ENCODE measurements around the gene TEX54. TPM values are rescaled to one million over a fixed set of nuclear protein-coding genes. Genes with fewer than 3 reads are reported as not detected.

The TEX54 gene
- total and polyA plus RNA-seq, 2 of the 13 experiments (the other 11 are each of a cell fraction or from before 2014, with no cell fraction given): not detected

DNA sequence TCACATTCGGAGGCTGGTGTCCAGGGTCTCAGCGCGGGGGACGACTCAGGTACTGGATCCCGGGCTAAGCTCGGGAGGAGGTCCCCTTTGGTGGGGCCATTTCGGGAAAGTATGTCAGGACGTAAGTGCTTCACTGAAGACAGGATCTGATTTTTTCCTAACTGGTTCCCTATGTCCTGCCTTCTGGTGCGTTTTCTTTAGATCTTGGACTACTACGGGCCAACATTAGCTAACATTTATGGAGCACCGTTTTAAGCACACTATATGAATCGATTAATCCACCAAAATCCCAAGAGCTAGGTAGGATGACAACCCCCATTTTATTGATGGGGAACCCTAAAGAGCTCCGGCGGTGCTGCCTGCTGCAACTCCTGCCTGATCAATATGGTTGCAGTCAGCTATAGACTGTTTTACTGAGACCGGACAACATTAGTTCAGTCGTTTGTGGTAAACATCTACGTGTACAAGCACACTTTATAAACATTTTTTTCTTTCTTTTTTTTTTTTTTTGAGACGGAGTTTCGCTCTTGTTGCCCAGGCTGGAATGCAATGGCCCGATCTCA is 23.8 kb upstream of the TEX54 start (continued):
- TF ChIP-seq, protein P1, sequence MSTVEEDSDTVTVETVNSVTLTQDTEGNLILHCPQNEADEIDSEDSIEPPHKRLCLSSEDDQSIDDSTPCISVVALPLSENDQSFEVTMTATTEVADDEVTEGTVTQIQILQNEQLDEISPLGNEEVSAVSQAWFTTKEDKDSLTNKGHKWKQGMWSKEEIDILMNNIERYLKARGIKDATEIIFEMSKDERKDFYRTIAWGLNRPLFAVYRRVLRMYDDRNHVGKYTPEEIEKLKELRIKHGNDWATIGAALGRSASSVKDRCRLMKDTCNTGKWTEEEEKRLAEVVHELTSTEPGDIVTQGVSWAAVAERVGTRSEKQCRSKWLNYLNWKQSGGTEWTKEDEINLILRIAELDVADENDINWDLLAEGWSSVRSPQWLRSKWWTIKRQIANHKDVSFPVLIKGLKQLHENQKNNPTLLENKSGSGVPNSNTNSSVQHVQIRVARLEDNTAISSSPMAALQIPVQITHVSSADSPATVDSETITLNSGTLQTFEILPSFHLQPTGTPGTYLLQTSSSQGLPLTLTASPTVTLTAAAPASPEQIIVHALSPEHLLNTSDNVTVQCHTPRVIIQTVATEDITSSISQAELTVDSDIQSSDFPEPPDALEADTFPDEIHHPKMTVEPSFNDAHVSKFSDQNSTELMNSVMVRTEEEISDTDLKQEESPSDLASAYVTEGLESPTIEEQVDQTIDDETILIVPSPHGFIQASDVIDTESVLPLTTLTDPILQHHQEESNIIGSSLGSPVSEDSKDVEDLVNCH (CRISPR knock-in tag; IDR thresholded peaks at IDR 0.05): no peak
- 0 out of 2 replicates have a peak, but pooled peaks have one; percentile 19 for TF ChIP-seq ZNF317 (CRISPR knock-in tag; IDR thresholded peaks at IDR 0.05)
- no peak for TF ChIP-seq PAF1 (CRISPR knock-in tag; IDR thresholded peaks at IDR 0.05)
- no peak for TF ChIP-seq ZNF713 (CRISPR knock-in tag; IDR thresholded peaks at IDR 0.05)
- no peak; the same call in 1 of the 2 replicates for TF ChIP-seq ZNF746 (CRISPR knock-in tag; IDR thresholded peaks at IDR 0.05)
- no peak for TF ChIP-seq ZFP82 (CRISPR knock-in tag; IDR thresholded peaks at IDR 0.05; ENCODE audit: borderline replicate concordance)
- TF ChIP-seq ZNF761 (CRISPR knock-in tag; conservative IDR thresholded peaks at IDR 0.05): 0 out of 2 replicates have a peak, but pooled peaks have one; percentile 7
- TF ChIP-seq ELF3 (CRISPR knock-in tag; IDR thresholded peaks at IDR 0.05): no peak
- TF ChIP-seq ZNF431 (CRISPR knock-in tag; IDR thresholded peaks at IDR 0.05; ENCODE audit: borderline replicate concordance, low read depth): no peak
- TF ChIP-seq, protein P2, sequence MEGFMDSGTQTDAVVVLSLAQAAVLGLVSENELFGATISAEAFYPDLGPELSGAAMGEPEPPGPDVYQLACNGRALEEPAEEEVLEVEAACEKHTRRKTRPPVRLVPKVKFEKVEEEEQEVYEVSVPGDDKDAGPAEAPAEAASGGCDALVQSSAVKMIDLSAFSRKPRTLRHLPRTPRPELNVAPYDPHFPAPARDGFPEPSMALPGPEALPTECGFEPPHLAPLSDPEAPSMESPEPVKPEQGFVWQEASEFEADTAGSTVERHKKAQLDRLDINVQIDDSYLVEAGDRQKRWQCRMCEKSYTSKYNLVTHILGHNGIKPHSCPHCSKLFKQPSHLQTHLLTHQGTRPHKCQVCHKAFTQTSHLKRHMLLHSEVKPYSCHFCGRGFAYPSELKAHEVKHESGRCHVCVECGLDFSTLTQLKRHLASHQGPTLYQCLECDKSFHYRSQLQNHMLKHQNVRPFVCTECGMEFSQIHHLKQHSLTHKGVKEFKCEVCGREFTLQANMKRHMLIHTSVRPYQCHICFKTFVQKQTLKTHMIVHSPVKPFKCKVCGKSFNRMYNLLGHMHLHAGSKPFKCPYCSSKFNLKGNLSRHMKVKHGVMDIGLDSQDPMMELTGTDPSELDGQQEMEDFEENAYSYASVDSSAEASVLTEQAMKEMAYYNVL (CRISPR knock-in tag; IDR thresholded peaks at IDR 0.05; ENCODE audit: borderline replicate concordance): no peak
- TF ChIP-seq, protein P3, sequence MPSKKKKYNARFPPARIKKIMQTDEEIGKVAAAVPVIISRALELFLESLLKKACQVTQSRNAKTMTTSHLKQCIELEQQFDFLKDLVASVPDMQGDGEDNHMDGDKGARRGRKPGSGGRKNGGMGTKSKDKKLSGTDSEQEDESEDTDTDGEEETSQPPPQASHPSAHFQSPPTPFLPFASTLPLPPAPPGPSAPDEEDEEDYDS (CRISPR knock-in tag; IDR thresholded peaks at IDR 0.05): no peak
- TF ChIP-seq, protein P4, sequence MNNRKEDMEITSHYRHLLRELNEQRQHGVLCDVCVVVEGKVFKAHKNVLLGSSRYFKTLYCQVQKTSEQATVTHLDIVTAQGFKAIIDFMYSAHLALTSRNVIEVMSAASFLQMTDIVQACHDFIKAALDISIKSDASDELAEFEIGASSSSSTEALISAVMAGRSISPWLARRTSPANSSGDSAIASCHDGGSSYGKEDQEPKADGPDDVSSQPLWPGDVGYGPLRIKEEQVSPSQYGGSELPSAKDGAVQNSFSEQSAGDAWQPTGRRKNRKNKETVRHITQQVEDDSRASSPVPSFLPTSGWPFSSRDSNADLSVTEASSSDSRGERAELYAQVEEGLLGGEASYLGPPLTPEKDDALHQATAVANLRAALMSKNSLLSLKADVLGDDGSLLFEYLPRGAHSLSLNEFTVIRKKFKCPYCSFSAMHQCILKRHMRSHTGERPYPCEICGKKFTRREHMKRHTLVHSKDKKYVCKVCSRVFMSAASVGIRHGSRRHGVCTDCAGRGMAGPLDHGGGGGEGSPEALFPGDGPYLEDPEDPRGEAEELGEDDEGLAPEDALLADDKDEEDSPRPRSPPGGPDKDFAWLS (CRISPR knock-in tag; IDR thresholded peaks at IDR 0.05; ENCODE audit: borderline replicate concordance): no peak
- TF ChIP-seq ZNF331 (CRISPR knock-in tag; IDR thresholded peaks at IDR 0.05): no peak
- no peak for TF ChIP-seq ZNF749 (CRISPR knock-in tag; IDR thresholded peaks at IDR 0.05; ENCODE audit: borderline replicate concordance)
- TF ChIP-seq ZBTB20 (CRISPR knock-in tag; IDR thresholded peaks at IDR 0.05; ENCODE audit: borderline replicate concordance, low read depth): no peak
- TF ChIP-seq MAZ (IDR thresholded peaks at IDR 0.05; ENCODE audit: borderline replicate concordance, low read depth, low read length): 0 out of 2 replicates have a peak, but pooled peaks have one; percentile 5
- no peak for TF ChIP-seq MAZ (CRISPR knock-in tag; IDR thresholded peaks at IDR 0.05; ENCODE audit: low read depth)
- no peak for TF ChIP-seq MXD4 (CRISPR knock-in tag; IDR thresholded peaks at IDR 0.05)
- TF ChIP-seq, protein P5, sequence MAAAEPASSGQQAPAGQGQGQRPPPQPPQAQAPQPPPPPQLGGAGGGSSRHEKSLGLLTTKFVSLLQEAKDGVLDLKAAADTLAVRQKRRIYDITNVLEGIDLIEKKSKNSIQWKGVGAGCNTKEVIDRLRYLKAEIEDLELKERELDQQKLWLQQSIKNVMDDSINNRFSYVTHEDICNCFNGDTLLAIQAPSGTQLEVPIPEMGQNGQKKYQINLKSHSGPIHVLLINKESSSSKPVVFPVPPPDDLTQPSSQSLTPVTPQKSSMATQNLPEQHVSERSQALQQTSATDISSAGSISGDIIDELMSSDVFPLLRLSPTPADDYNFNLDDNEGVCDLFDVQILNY (CRISPR knock-in tag; conservative IDR thresholded peaks at IDR 0.05): no peak
- no peak for TF ChIP-seq DR1 (CRISPR knock-in tag; IDR thresholded peaks at IDR 0.05)
